ENCODE data around the gene GLIPR1L2. TPM values are rescaled to one million over a fixed set of nuclear protein-coding genes. Genes with fewer than 3 reads are reported as not detected.

The GLIPR1L2 gene
- total RNA-seq, 1 donor from 2014 or later, result 0.68 TPM

- DNase-seq, result no peak
- no peak overlapping the region for H3K27ac ChIP-seq
- no peaks in the 10 kb centered on the region for H3K4me1 ChIP-seq
- intact Hi-C loops (cut with DNase I), result no loop called here
- H3K9me3 ChIP-seq, result peaks cover 17% of the 10 kb centered on the region
- no peak overlapping the region for H3K4me3 ChIP-seq
- no peak for ATAC-seq
- no peaks in the 10 kb centered on the region for H3K27me3 ChIP-seq (ENCODE audit: low read depth)
- no peak for TF ChIP-seq CTCF (IDR thresholded peaks at IDR 0.05)
- no peaks in the 10 kb centered on the region for H3K36me3 ChIP-seq
These were observed 36.9 kb upstream of the GLIPR1L2 start for GRCh38 chr12:75354011-75354410.

GRCh38 chr12:75360920-75361319, 30.0 kb upstream of the GLIPR1L2 start:
- intact Hi-C loops (cut with DNase I), result no loop called here
- H3K27ac ChIP-seq, result no peak overlapping the region
- no peaks in the 10 kb centered on the region for H3K4me1 ChIP-seq
- H3K9me3 ChIP-seq, result no peaks in the 10 kb centered on the region
- no peaks in the 10 kb centered on the region for H3K27me3 ChIP-seq (ENCODE audit: low read depth)
- H3K36me3 ChIP-seq, result no peaks in the 10 kb centered on the region
- ATAC-seq (no peak), DNase-seq (no peak)
- no peak for TF ChIP-seq CTCF (IDR thresholded peaks at IDR 0.05)
- H3K4me3 ChIP-seq, result no peak overlapping the region

GRCh38 chr12:75361408-75361807, 29.5 kb upstream of the GLIPR1L2 start:
- Histone ChIP-seq H3K4me1 (no peaks in the 10 kb centered on the region), H3K36me3 (no peaks in the 10 kb centered on the region), H3K27me3 (ENCODE audit: low read depth) (no peaks in the 10 kb centered on the region), H3K27ac (no peak overlapping the region), H3K9me3 (no peaks in the 10 kb centered on the region), H3K4me3 (no peak overlapping the region)
- ATAC-seq (no peak), DNase-seq (no peak)
- intact Hi-C loops (cut with DNase I), result no loop called here
- TF ChIP-seq CTCF (IDR thresholded peaks at IDR 0.05), result no peak

- H3K4me3 ChIP-seq, result no peak overlapping the region
- intact Hi-C loops (cut with DNase I), result no loop called here
- H3K4me1 ChIP-seq, result no peaks in the 10 kb centered on the region
- H3K27me3 ChIP-seq (ENCODE audit: low read depth), result no peaks in the 10 kb centered on the region
- no peak overlapping the region for H3K27ac ChIP-seq
- no peak for TF ChIP-seq CTCF (IDR thresholded peaks at IDR 0.05)
- no peaks in the 10 kb centered on the region for H3K36me3 ChIP-seq
- no peaks in the 10 kb centered on the region for H3K9me3 ChIP-seq
- ATAC-seq (no peak), DNase-seq (no peak)
These were observed 26.0 kb upstream of the GLIPR1L2 start for GRCh38 chr12:75364919-75365318.

GRCh38 chr12:75366629-75367028, 24.3 kb upstream of the GLIPR1L2 start:
- Histone ChIP-seq H3K27ac (no peak overlapping the region), H3K36me3 (no peaks in the 10 kb centered on the region), H3K9me3 (no peaks in the 10 kb centered on the region), H3K27me3 (ENCODE audit: low read depth) (no peaks in the 10 kb centered on the region), H3K4me3 (no peak overlapping the region), H3K4me1 (no peaks in the 10 kb centered on the region)
- DNase-seq, result no peak
- no peak for ATAC-seq
- TF ChIP-seq CTCF (IDR thresholded peaks at IDR 0.05), result no peak
- intact Hi-C loops (cut with DNase I), result no loop called here

GRCh38 chr12:75374971-75375370, 15.9 kb upstream of the GLIPR1L2 start:
- Histone ChIP-seq H3K36me3 (no peaks in the 10 kb centered on the region), H3K27me3 (ENCODE audit: low read depth) (no peaks in the 10 kb centered on the region), H3K9me3 (no peaks in the 10 kb centered on the region), H3K27ac (no peak overlapping the region), H3K4me1 (no peaks in the 10 kb centered on the region), H3K4me3 (no peak overlapping the region)
- ATAC-seq (no peak), DNase-seq (no peak)
- intact Hi-C loops (cut with DNase I), result no loop called here
- TF ChIP-seq CTCF (IDR thresholded peaks at IDR 0.05), result no peak

Measured in lower lobe of right lung (tissue), 2 donors.